GM21786 (cell line): ENCODE measurements around the gene TMEM184B.

Experiments used
- ATAC-seq: cut with Tn5 transposase; IDR thresholded peaks from one replicate; pipeline ENCODE4 v1.9.1; 2021; ENCODE audit not compliant: unreplicated experiment

The TMEM184B gene

GRCh38 chr22:38272373-38273134 lies at the start of gene TMEM184B:
TSS of gene TMEM184B (minus strand) at chr22:38273010. CDS start at chr22:38247961, 25,049 bp downstream.
- no peak for ATAC-seq

GRCh38 chr22:38320605-38321402 lies 48.0 kb upstream of the TMEM184B start:
- ATAC-seq = no peak

- no peak for ATAC-seq
Observed at GRCh38 chr22:38318792-38319773, 46.3 kb upstream of the TMEM184B start.

- ATAC-seq = no peak
Observed at GRCh38 chr22:38317995-38318715, 45.3 kb upstream of the TMEM184B start.

- ATAC-seq = no peak
Observed at GRCh38 chr22:38317122-38317994, 44.5 kb upstream of the TMEM184B start, which contains the start of gene CSNK1E. TSS of gene CSNK1E (minus strand) at chr22:38317433. CDS start at chr22:38314157, 3,276 bp downstream.

- no peak for ATAC-seq
Observed at GRCh38 chr22:38316364-38317121, 43.7 kb upstream of the TMEM184B start.

- no peak for ATAC-seq
Observed at GRCh38 chr22:38315823-38316363, 43.1 kb upstream of the TMEM184B start.

GRCh38 chr22:38314933-38315822 lies 42.4 kb upstream of the TMEM184B start:
- ATAC-seq = no peak

- ATAC-seq = no peak
Observed at GRCh38 chr22:38314051-38314932, 41.5 kb upstream of the TMEM184B start.

GRCh38 chr22:38313384-38313955 lies 40.7 kb upstream of the TMEM184B start:
- ATAC-seq = no peak

GRCh38 chr22:38312261-38312800 lies 39.5 kb upstream of the TMEM184B start:
- no peak for ATAC-seq

GRCh38 chr22:38311323-38311620 lies 38.5 kb upstream of the TMEM184B start:
- no peak for ATAC-seq

GRCh38 chr22:38310518-38311322 lies 37.9 kb upstream of the TMEM184B start:
- ATAC-seq = no peak

GRCh38 chr22:38309614-38310517 lies 37.1 kb upstream of the TMEM184B start:
- ATAC-seq = no peak
